ENCODE results near the gene CD302.
"Not testable (repeated sequence)": the region's sequence is repeated elsewhere in the genome, so short reads cannot be mapped to it uniquely, and the experiment has no call there.

CD302 gene
- 1.1 reads per million for total RNA-seq

- no peak for DNase-seq
These were observed at the start of gene CD302 for GRCh38 chr2:159797543-159798375. Gene CD302, minus strand, starts transcription at chr2:159798208. Its CDS starts 10 bp downstream, at chr2:159798198.

- DNase-seq: no peak
These were observed 48.6 kb upstream of the CD302 start for GRCh38 chr2:159846564-159846963.

GRCh38 chr2:159840616-159841015 lies 42.6 kb upstream of the CD302 start:
- DNase-seq: no peak

- no peak for DNase-seq
These were observed 34.9 kb upstream of the CD302 start for GRCh38 chr2:159832858-159833257.

GRCh38 chr2:159832026-159832425 lies 34.0 kb upstream of the CD302 start:
- DNase-seq: no peak

GRCh38 chr2:159829376-159829775 lies 31.4 kb upstream of the CD302 start:
- DNase-seq: no peak

- no peak for DNase-seq
These were observed 30.7 kb upstream of the CD302 start for GRCh38 chr2:159828738-159829137.

GRCh38 chr2:159822478-159822833 lies 24.4 kb upstream of the CD302 start:
- not testable (repeated sequence) for DNase-seq

- not testable (repeated sequence) for DNase-seq
These were observed 23.9 kb upstream of the CD302 start for GRCh38 chr2:159821775-159822477.

GRCh38 chr2:159818940-159819339 lies 20.9 kb upstream of the CD302 start:
- no peak for DNase-seq

GRCh38 chr2:159817283-159817682 lies 19.3 kb upstream of the CD302 start:
- DNase-seq: no peak

GRCh38 chr2:159811232-159811631 lies 13.2 kb upstream of the CD302 start:
- DNase-seq: no peak

- DNase-seq: no peak
These were observed 10.0 kb upstream of the CD302 start for GRCh38 chr2:159808032-159808425.

GRCh38 chr2:159807183-159808031 lies 9.4 kb upstream of the CD302 start:
- DNase-seq: no peak

GRCh38 chr2:159804941-159805340 lies 6.9 kb upstream of the CD302 start:
- no peak for DNase-seq

- DNase-seq: no peak
These were observed 5.4 kb upstream of the CD302 start for GRCh38 chr2:159803235-159803962.

- DNase-seq: no peak
These were observed 4.7 kb upstream of the CD302 start for GRCh38 chr2:159802673-159803072.

GRCh38 chr2:159799833-159800232 lies 1.8 kb upstream of the CD302 start:
- DNase-seq: no peak

- DNase-seq: no peak
These were observed 343 bp upstream of the CD302 start for GRCh38 chr2:159798376-159798725.

GRCh38 chr2:159797225-159797542 lies 824 bp downstream of the CD302 start:
- no peak for DNase-seq

- DNase-seq: no peak
These were observed 1.9 kb downstream of the CD302 start for GRCh38 chr2:159795841-159796690.

- DNase-seq: no peak
These were observed 4.7 kb downstream of the CD302 start for GRCh38 chr2:159793326-159793725.

All from effector CD4-positive, alpha-beta T cell (primary cell).